HL-60 (cell line): ENCODE measurements around the gene ABCC8.

Source experiments
- DNase-seq, 2 experiments: peaks; one replicate each; pipeline ENCODE4 v3.0.0-alpha.2; 2010 to 2020; ENCODE audit warnings: low read depth in 1 of 2, low spot score in 1 of 2
- H3K27ac ChIP-seq: fragments of 250-450 bp; sonication (Bioruptor Pico); replicated peaks from 2 replicates; pipeline ENCODE4 v1.5.1; 2020; ENCODE audit warnings: mild to moderate bottlenecking, moderate library complexity
- H3K27me3 ChIP-seq: fragments of 250-450 bp; sonication (Bioruptor Pico); 2 replicates; pipeline ENCODE4 v1.5.1; 2021; ENCODE audit warnings: mild to moderate bottlenecking, moderate library complexity; ENCODE audit not compliant: insufficient read depth, poor library complexity, severe bottlenecking
- H3K4me3 ChIP-seq: replicated peaks from 2 replicates; pipeline ENCODE4 v1.5.1; 2011; ENCODE audit warnings: mild to moderate bottlenecking, control low read depth, low read length; ENCODE audit not compliant: insufficient read depth
- CTCF ChIP-seq: IDR thresholded peaks from one replicate; pipeline ENCODE4 v1.5.1; 2011; ENCODE audit warnings: low read length, control low read depth, inconsistent platforms; ENCODE audit not compliant: insufficient read depth
- GABPA ChIP-seq: IDR thresholded peaks from 2 replicates; pipeline ENCODE4 v1.6.1; 2012; ENCODE audit warnings: low read depth
- POLR2AphosphoS5 ChIP-seq: IDR thresholded peaks from 2 replicates; pipeline ENCODE4 v1.6.1; 2012; ENCODE audit warnings: low read depth
- REST ChIP-seq: IDR thresholded peaks from 2 replicates; pipeline ENCODE4 v1.6.1; 2012; ENCODE audit warnings: low read depth; ENCODE audit not compliant: insufficient replicate concordance
- SPI1 ChIP-seq: IDR thresholded peaks from 2 replicates; pipeline ENCODE4 v1.6.1; 2012; ENCODE audit warnings: low read depth, mild to moderate bottlenecking, borderline replicate concordance

The ABCC8 gene

GRCh38 chr11:17445240-17445795, 31.3 kb downstream of the ABCC8 start:
- Histone ChIP-seq H3K4me3 (no peak overlapping the region), H3K27ac (no peak overlapping the region), H3K27me3 (no peaks in the 10 kb centered on the region)
- TF ChIP-seq CTCF (no peak), GABPA (no peak), REST (no peak), POLR2AphosphoS5 (no peak), SPI1 (no peak)
- DNase-seq, result no peak

GRCh38 chr11:17443926-17444690, 32.5 kb downstream of the ABCC8 start:
- Histone ChIP-seq H3K27me3 (peaks cover 4% of the 10 kb centered on the region), H3K4me3 (no peak overlapping the region), H3K27ac (no peak overlapping the region)
- no peak for TF ChIP-seq CTCF
- TF ChIP-seq POLR2AphosphoS5, result no peak
- TF ChIP-seq SPI1, result no peak
- no peak for TF ChIP-seq GABPA
- TF ChIP-seq REST, result no peak
- DNase-seq, result no peak

GRCh38 chr11:17443423-17443822, 33.2 kb downstream of the ABCC8 start:
- TF ChIP-seq GABPA (no peak), SPI1 (no peak), REST (no peak), POLR2AphosphoS5 (no peak), CTCF (no peak)
- peaks cover 4% of the 10 kb centered on the region for H3K27me3 ChIP-seq
- no peak overlapping the region for H3K4me3 ChIP-seq
- no peak overlapping the region for H3K27ac ChIP-seq
- no peak for DNase-seq
